ENCODE measurements around the gene ERAP2.

Gene ERAP2

DNA sequence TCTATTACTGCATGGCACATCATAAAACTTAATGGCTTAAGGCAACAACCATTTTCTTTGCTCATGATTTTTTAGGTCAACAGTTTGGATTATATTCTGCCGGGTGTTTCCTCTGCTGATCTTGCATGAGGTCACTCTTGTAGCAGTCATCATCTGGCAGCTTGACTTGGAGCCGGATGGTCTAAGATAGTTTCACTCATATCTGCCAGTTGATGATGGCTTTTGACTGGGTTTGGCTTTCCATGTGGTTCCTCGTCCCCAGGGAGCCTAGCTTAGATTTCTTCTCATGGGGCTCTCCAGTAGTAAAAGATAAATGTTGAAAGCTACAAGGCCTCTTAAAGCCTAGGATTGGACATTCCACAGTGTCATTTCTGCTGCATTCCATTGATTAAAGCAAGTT lies 87.0 kb downstream of the ERAP2 start:
- 88 to 100% methylated on average over 2 of the region's 3 CpGs for WGBS, 2 experiments (ENCODE audit: insufficient coverage in 2 of 2)
- Histone ChIP-seq H3K4me1 (ENCODE audit: control insufficient read depth, insufficient read depth, low read length, poor library complexity, severe bottlenecking) (peaks cover 27% of the 10 kb centered on the region), H3K4me3 (ENCODE audit: extremely low read depth, insufficient read depth, low read length, poor library complexity, severe bottlenecking) (no peak overlapping the region), H3K27ac (ENCODE audit: low read depth, low read length, severe bottlenecking) (no peak overlapping the region), H3K9me3 (ENCODE audit: control insufficient read depth, low read length) (no peaks in the 10 kb centered on the region), H3K36me3 (ENCODE audit: control insufficient read depth, insufficient read depth, low read length) (no peaks in the 10 kb centered on the region)

DNA sequence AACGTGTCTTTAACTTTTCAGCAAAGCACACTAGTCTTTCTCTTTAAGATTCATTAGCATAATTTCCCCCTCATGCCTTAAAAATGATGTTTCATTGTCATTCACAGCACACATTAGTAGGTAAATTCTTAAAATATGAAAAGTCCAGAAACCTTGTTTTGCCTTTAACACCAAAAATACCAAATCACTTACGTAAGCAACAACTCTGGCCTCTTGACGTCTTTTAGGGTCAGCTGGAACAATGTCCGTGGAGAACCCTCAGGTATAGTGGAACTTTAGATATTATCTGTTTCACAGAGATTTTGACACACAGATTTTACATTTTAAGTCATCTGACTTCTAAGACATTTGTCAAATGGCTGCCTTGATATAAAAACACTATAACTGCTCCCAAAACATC lies 90.5 kb downstream of the ERAP2 start:
- peaks cover 31% of the 10 kb centered on the region for H3K4me1 ChIP-seq (ENCODE audit: control insufficient read depth, insufficient read depth, low read length, poor library complexity, severe bottlenecking)
- H3K4me3 ChIP-seq (ENCODE audit: extremely low read depth, insufficient read depth, low read length, poor library complexity, severe bottlenecking): no peak overlapping the region
- H3K9me3 ChIP-seq (ENCODE audit: control insufficient read depth, low read length): no peaks in the 10 kb centered on the region
- H3K27ac ChIP-seq (ENCODE audit: low read depth, low read length, severe bottlenecking): no peak overlapping the region
- no peaks in the 10 kb centered on the region for H3K36me3 ChIP-seq (ENCODE audit: control insufficient read depth, insufficient read depth, low read length)
- WGBS, 2 experiments (ENCODE audit: insufficient coverage in 2 of 2): 92% methylated on average over 3 of the region's 4 CpGs; no CpG with 5 or more reads in 1 of the 2 experiments

DNA sequence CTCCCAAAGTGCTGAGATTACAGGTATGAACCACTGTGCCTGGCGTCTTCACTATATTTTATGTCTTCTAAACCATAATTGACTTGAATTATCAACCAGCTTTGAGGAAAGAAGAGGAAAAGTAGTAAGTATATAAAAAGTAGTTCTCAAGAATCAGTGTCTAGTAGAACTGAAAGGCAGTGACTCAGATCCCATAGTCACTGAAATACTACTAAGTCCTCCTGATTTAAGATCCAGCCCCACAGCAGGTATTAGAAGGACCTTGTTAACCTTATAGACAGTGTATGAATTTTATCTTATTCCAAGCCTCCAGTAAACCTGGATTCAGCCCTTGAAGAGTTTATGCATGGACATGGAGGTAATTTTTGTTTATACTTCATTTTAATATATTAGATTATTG lies 91.1 kb downstream of the ERAP2 start:
- Histone ChIP-seq H3K4me1 (ENCODE audit: control insufficient read depth, insufficient read depth, low read length, poor library complexity, severe bottlenecking) (peaks cover 31% of the 10 kb centered on the region), H3K4me3 (ENCODE audit: extremely low read depth, insufficient read depth, low read length, poor library complexity, severe bottlenecking) (no peak overlapping the region), H3K36me3 (ENCODE audit: control insufficient read depth, insufficient read depth, low read length) (no peaks in the 10 kb centered on the region), H3K9me3 (ENCODE audit: control insufficient read depth, low read length) (no peaks in the 10 kb centered on the region), H3K27ac (ENCODE audit: low read depth, low read length, severe bottlenecking) (no peak overlapping the region)
- WGBS, 2 experiments (ENCODE audit: insufficient coverage in 2 of 2): no CpG with 5 or more reads among the region's 1 CpG

DNA sequence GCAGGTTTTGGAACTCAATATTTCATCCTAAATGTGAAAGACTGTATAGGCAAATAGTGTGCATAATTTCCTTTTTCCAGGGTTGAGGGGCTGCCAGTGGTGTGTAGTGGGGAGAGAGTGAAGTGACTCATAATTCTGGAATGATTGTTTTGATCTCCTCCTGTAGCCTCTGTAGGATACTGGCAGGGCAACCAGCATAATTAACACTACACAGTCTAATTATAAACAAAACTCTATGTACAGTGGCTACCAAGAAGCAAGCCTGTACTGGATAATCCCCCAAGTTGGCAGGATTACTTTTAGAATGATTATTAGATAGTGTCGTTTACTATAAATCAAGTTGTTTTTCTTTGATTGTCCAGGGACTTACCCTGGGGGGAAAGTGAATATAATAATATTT lies 91.8 kb downstream of the ERAP2 start:
- WGBS, 2 experiments (ENCODE audit: insufficient coverage in 2 of 2): 100% methylated on average over 1 of the region's 1 CpG; no CpG with 5 or more reads in 1 of the 2 experiments
- Histone ChIP-seq H3K27ac (ENCODE audit: low read depth, low read length, severe bottlenecking) (peak overlapping the region; percentile 78), H3K4me3 (ENCODE audit: extremely low read depth, insufficient read depth, low read length, poor library complexity, severe bottlenecking) (no peak overlapping the region), H3K4me1 (ENCODE audit: control insufficient read depth, insufficient read depth, low read length, poor library complexity, severe bottlenecking) (peaks cover 25% of the 10 kb centered on the region), H3K9me3 (ENCODE audit: control insufficient read depth, low read length) (no peaks in the 10 kb centered on the region), H3K36me3 (ENCODE audit: control insufficient read depth, insufficient read depth, low read length) (no peaks in the 10 kb centered on the region)

DNA sequence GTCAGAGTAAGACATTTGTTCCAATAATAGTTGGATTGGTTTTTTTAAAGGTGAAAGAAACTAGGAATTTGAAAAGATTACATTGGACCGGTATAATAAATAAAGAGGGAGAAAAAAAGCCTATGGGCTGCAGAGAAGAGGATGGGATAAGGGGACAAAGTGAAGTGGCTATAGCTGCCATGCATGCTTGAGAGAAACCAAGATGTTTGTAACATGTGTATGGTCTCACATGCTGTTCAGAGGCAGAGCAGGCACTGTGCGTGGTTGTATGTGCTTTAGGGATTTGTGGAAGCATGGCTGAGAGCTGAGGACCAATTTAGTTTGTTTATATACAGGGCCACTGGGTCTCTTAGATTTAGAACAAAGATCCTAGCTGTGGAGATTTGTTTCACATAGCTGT lies 92.3 kb downstream of the ERAP2 start:
- Histone ChIP-seq H3K36me3 (ENCODE audit: control insufficient read depth, insufficient read depth, low read length) (no peaks in the 10 kb centered on the region), H3K27ac (ENCODE audit: low read depth, low read length, severe bottlenecking) (peak overlapping the region; percentile 78), H3K4me1 (ENCODE audit: control insufficient read depth, insufficient read depth, low read length, poor library complexity, severe bottlenecking) (peaks cover 19% of the 10 kb centered on the region), H3K9me3 (ENCODE audit: control insufficient read depth, low read length) (no peaks in the 10 kb centered on the region), H3K4me3 (ENCODE audit: extremely low read depth, insufficient read depth, low read length, poor library complexity, severe bottlenecking) (no peak overlapping the region)
- 79 to 95% methylated on average over 2 of the region's 2 CpGs for WGBS, 2 experiments (ENCODE audit: insufficient coverage in 2 of 2)

Measured in mesodermal cell (in vitro differentiated cells).